GM06990 (cell line): ENCODE results near the gene UBR7.

Experiments used
- DNase-seq: peaks from one replicate; pipeline ENCODE4 v3.0.0-alpha.2; 2011; ENCODE audit not compliant: insufficient read length; ENCODE audit errors: extremely low read depth
- H3K27me3 ChIP-seq: replicated peaks from 2 replicates; pipeline ENCODE4 v1.6.0; 2011; ENCODE audit warnings: low read length; ENCODE audit not compliant: control insufficient read depth, insufficient read depth
- H3K36me3 ChIP-seq: 2 replicates; pipeline ENCODE4 v1.5.1; 2011; ENCODE audit warnings: low read length; ENCODE audit not compliant: control insufficient read depth, insufficient read depth
- H3K4me3 ChIP-seq: replicated peaks from 2 replicates; pipeline ENCODE4 v1.5.1; 2011; ENCODE audit warnings: low read depth, mild to moderate bottlenecking, control low read depth, low read length
- TF ChIP-seq, protein P1 (sequence below): IDR thresholded peaks from 2 replicates; pipeline ENCODE4 v1.5.1; 2011; ENCODE audit warnings: low read length, control low read depth, mild to moderate bottlenecking, inconsistent platforms; ENCODE audit not compliant: insufficient read depth, poor library complexity, severe bottlenecking

UBR7 gene

DNA sequence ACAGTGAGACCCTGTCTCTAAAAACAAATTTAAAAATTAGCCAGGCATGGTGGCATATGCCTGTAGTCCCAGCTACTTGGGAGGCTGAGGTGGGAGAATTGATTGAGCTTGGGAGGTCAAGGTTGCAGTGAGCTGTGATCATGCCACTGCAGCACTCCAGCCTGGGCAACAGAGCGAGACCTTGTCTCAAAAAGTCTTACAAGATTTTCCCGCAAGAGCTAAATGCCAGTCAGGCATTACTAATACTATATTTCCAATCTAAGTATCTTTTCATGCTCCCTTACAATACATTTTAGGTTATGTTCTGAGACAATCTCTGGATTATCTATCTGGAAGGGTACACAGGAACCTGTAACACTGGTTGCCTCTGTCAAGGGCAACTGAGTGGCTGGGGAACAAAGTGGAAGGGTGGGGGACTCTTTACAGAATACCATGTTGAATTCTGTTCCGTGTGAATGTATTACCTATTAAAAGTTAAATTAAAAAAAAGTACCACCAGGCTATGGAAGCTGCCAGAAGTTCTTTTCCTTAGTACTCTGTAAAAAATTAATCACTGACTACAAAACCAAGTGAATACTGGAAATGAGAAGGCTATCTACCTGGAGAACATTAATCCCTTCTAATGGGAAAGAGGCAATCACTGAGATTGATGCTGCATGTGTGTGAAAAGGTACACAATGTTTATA lies 69.1 kb downstream of the UBR7 start:
- no peaks in the 10 kb centered on the region for H3K36me3 ChIP-seq

More for the DNA sequence above, 69.1 kb downstream of the UBR7 start:
- no peaks in the 10 kb centered on the region for H3K27me3 ChIP-seq
- TF ChIP-seq, protein P1, sequence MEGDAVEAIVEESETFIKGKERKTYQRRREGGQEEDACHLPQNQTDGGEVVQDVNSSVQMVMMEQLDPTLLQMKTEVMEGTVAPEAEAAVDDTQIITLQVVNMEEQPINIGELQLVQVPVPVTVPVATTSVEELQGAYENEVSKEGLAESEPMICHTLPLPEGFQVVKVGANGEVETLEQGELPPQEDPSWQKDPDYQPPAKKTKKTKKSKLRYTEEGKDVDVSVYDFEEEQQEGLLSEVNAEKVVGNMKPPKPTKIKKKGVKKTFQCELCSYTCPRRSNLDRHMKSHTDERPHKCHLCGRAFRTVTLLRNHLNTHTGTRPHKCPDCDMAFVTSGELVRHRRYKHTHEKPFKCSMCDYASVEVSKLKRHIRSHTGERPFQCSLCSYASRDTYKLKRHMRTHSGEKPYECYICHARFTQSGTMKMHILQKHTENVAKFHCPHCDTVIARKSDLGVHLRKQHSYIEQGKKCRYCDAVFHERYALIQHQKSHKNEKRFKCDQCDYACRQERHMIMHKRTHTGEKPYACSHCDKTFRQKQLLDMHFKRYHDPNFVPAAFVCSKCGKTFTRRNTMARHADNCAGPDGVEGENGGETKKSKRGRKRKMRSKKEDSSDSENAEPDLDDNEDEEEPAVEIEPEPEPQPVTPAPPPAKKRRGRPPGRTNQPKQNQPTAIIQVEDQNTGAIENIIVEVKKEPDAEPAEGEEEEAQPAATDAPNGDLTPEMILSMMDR: no peak
- DNase-seq: no peak
- H3K4me3 ChIP-seq: no peak overlapping the region
